Endometrial microvascular endothelial cells (primary cell): ENCODE data around the gene GPR68. TPM values are rescaled to one million over a fixed set of nuclear protein-coding genes. Genes with fewer than 3 reads are reported as not detected.
"Not testable (repeated sequence)": the region's sequence is repeated elsewhere in the genome, so short reads cannot be mapped to it uniquely, and the experiment has no call there.

Experiments used
- in situ Hi-C: cut with HindIII; loops from 2 replicates; pipeline ENCODE4 v1.10.0; 2017; ENCODE audit warnings: low sequenced_read_pairs, low pct_unique_long_range_greater_than_20kb; ENCODE audit errors: inconsistent ontology term
- total RNA-seq: library from RNA; depleted of rRNA; stranded (reverse); fragments of >200 nt; gene quantifications from one replicate; pipeline ENCODE4 v1.2.3, GENCODE V29; 2015; ENCODE audit errors: inconsistent ontology term

The GPR68 gene
- total RNA-seq, 1 donor from 2014 or later = 3.7 TPM

DNA sequence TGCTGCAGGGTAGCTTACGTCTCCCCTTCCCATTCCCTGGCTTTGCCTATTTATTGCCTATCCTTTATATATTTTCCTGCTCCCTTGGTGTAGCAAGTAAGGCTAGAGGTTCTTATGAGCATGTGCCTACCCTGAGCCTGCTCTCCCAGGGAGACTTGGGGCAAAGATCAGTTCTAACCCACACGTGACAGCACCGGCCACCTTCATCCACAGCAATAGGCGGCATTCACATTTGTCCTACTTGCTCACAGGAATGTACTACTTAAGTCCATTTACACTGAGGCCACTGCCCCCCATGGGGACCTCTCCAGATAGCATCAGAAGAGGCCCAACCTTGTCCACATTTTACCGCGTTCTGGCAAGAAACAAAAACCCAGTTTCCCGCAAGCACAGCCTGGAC is 8.7 kb downstream of the GPR68 start:
- in situ Hi-C loops = no loop called here

DNA sequence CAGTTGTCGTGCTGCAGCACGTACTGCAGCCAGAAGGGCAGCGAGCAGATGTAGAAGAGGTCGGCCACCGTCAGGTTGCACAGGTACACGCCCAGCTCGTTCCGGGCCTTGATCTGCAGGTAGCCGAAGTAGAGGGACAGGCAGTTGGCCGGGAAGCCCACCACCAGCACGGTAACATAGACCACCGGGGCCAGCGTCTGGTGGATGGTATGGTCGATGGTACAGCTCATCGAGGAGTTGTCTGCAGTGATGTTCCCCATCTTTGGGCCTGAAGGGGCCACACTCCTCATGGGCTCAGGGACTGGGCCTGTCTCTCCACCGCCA is 9.8 kb downstream of the GPR68 start:
- in situ Hi-C loops = no loop called here

DNA sequence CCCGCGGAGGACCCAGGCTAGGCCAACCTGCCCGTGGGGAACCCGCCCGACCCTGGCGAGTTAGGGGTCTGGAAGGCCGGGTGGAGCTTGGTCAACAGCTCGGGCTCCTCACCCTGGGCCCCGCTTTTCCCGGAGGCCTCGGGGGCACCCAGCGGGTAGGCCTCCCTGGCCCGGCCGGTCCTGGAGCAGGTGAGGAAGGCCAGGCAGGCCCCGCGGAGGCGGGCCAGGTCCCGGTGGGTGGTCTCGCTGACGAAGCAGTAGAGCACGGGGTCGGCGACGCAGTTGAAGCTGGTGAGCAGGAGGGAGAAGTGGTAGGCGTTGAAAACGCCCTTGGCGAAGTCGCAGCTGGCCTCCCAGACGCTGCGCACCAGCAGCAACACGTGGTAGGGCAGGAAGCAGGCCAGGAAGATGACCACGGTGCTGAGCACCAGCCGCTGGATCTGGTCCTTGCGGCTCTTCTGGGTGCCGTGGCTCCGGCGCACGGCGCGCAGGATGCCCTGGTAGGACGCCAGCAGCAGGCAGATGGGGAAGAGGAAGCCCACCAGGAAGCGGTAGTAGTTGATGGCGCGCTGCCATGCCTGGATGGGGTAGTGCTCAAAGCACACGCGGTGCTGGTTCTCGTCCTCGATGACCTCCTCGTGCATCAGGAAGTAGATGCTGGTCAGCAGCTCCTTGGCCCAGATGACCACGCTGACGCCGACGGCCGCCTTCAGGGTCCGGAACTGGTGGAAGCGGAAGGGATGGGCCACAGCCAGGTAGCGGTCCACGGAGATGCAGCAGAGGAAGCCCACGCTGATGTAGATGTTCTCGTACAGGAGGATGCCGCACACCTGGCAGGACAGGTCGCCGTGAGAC is 10.3 kb downstream of the GPR68 start:
- in situ Hi-C loops = no loop called here

DNA sequence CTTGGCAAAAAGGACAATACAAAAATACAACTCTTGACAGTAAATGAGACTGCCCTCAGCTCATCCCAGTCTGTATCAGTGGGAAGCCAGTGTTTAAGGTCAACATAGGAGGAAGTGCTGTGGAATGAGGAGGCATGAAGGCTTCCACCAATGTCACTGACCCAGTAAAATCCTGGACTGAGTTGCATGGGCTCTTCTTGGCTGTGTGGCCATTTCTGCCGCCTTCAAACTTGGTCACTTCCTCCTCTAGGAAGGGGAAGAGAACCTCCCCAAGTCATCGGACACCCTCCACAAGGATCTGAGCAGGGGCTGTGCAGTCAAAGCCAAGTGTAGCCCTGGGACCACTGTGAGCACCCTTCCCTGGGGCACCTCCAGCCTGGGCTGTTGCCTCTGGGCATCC is 11.9 kb downstream of the GPR68 start:
- in situ Hi-C loops = no loop called here

DNA sequence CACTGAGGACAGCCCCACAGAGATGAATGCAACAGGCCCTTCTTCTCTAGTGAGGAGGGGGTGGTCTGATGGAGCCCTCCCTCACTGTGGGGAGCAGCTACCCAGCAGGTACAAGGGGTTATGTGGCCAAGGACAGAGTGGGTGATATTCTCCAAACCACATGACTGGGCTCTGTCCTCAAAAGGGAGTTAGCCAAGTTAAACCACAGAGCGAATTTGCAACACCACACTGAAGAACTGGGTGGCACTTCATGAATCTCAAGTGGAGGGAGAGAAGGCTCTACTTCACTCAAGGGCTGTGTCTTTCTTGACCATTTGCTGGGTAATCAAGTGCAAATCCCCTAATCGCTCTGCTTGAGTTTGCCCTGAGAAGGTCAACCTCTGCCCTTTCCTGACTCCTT is 12.5 kb downstream of the GPR68 start:
- in situ Hi-C loops = no loop called here

DNA sequence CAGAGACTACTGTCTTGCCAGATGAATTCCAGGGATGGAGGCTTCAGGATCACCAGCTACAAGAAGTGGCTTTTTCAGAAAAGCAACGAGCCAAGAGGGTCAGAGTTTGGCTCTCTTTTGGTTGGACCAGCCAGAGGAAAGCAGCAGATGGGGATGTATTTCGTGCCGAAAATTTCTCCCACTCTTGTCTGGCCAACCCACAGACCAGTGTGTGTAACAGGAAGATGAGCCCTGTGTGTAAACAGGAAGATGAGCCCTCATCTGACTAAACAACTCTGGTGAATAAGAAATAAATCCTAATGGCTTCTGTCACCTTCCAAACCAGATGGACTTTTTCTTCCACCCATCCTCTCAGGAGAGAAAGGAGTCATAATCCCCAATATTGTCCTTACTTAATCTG is 13.1 kb downstream of the GPR68 start:
- in situ Hi-C loops = no loop called here

DNA sequence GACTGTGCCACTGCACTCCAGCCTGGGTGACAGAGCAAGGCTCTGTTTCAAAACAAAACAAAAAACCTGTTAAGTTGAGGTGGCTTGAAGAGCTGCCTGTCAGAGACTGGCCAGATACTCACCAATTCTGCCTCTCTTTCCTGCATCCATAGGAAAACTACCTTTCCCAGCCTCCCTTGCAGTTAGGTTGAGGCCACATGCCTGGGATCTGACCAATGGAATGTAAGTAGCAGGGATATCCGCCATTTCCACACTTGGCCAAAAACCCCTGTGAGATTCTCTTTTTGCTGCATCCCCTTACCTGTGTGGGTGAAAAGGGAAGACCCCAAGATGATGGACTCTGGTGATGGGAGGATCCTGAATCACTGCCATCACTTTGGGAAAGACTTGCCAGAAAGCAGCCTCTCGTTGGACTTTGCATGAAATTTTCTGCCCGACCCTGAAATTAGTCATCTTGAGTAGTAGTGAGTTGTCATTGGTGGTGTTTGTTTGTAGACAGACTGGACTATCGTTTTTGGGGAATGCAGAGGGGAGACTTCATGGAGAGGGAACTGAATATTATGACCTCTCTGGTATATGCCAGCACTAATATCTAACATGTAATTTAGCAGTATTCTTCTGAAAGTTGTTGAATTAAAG is 14.0 kb downstream of the GPR68 start:
- in situ Hi-C loops = no loop called here

DNA sequence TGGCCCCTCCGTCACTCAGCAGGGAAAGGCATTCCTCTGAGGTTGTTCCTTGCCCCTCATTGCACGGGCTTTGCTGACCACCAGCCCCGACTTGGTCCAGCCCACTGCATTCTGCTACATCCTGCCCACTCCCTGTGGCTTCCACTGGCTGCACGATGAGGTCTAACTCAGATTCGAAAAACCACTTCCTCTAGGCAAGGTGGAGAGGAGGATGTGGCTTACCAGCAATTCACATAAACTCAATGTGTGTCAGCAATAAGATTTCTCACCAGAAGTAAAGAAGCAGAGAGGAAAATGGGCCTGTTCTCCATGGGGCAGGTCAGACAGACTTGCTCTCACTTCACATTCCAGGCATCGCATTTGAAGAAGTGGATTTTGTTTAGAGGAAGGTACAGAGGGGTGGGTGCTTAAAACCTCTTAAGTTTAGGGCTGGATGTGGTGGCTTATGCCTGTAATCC is 14.7 kb downstream of the GPR68 start:
- in situ Hi-C loops = no loop called here

DNA sequence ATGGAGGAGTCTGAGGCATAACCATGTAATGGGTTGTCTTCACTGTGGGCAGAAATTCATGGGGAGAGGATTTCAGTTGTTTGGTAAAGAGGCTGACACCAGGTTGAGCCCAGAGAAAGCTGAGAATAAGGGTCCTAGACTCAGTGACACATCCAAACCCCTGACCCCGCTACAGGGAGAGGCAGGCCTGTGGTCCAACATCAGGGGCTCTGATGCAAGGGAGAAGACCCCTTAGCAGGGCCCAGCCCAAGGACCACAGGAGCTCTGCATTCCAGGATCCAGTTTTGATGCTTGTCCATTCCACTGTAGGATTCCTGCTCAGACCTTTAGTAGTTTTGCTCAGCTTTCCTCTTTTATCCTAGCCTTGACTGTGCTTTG is 15.5 kb downstream of the GPR68 start:
- in situ Hi-C loops = no loop called here

DNA sequence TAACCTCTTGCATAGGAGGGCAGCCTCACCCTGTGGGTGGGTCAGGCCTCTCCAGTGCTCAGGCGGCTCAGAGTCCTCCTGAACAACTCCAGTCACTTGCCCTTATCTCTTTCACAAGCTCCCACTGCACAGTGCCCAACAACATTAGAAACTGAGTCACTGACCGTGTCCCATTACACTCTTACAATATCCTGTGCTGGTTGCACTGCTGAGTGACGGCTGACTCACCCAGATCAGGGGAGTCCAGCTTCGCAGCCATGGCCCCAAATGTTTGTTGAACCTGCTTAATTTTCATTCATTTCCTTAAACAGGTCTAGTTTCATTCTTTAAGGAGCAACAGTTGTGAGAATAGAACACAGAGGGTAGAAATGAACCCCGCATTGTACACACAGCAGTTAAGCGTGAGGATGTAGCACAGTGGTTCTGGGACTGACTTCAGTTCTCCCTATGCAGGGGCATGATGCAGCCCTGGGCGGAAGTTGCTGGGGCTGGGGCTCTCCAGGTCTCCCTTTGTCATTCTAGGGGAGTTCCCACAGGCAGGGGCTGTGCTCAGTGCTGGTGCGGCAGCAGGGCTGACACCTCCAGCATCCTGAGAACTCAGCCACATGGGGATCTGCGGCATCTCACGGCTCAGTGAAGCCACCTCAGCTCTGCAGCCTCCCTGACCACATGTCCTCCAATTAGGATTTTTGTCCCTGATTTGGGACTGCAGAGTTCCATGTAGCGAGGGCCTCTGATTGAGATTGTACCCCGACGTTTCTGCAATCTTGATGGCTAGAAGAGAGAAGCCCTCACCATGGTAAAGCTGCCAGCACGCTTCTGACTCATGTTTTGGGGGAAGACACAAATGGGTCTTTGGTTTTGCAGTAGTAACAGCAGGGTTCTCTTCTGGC is 16.1 kb downstream of the GPR68 start:
- in situ Hi-C loops = no loop called here

DNA sequence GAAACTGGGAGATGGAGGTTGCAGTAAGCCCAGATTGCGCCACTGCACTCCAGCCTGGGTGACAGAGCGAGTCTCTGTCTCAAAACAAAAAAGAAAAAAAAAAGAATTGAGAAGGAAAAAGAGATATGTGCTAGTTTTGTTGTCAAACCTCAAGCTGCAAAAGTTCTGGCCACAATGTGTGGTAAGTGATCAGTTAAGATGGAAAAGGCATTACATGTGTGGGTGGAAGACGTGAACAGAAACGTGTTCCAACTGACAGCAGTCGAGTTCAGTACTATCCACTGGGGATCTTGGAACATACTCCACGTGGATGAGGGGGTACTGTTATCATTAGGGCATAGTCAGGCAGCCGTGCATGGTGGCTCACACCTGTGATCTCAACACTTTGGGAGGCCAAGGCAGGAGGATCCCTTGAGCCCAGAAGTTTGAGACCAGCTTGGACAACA is 17.3 kb downstream of the GPR68 start:
- in situ Hi-C loops = no loop called here

DNA sequence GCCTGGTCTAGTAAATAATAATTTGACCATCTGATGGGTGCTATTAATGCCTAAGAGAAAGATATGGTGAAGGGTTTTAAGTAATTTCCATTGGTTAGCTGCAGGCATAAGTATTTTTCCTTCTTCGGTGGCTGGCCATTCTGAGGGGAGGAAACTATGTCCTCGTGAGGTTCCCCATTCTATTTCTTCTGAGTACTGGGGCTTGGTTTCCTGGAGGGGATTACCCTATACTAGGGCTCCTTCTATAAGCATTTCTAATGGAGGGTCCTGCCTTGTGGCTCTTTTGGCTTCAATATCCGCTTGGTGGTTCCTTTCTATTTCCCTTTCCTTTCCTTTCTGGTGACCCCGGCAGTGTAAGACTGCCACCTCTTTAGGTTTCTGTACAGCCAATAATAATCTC is 18.1 kb downstream of the GPR68 start:
- in situ Hi-C loops = not testable (repeated sequence)

DNA sequence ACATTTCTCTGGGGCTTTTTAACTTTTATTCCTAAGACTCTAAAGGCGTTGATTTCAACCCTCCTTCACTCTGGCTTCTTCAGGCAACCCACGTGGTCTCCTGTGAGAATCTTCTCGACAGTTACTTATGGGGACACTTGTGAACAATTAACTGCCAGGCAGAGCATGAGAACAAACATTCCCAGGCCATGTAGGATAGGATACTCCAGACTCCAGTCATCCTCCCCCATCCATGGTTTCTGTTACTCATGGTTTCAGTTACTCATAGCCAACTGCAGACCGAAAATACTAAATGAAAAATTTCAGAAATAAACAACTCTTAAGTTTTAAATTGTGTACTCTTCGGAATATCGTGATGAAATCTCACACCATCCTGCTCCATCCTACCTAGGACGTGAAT is 19.5 kb downstream of the GPR68 start:
- in situ Hi-C loops = no loop called here

DNA sequence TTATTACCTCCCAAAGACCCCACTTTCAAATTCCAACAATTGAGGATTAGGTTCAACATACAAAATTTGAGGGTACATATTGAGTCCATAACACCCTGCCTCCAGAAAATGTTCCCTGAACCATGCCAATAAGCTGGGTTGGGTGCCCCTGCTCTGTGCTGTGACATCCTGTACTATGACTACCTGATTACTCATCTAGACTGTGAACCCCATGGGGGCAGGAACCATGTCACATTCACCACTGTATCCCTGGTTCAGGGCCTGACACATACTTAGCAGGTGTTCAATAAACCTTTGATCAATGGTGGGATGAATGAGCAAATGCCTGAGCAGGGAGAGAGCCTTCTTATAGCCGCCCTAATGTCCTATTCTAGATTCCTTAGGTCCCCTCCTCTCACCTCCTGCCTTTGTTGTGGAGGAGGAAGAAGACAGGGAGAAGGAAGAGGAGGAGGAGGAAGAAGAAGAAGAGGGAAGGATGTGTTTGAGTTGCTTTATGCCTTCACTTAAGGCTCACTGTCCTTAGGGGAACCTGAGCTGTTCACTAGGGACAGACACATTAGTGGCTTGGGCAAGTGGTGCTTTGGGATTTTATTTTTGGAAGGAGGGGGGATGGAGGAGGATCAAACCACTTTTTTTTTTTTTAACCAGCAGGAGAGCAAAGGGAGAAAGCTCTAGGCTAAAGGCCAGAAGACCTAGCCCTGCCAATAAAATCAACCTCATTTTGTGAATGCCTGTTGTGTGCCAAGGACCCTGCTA is 21.3 kb downstream of the GPR68 start:
- in situ Hi-C loops = no loop called here

DNA sequence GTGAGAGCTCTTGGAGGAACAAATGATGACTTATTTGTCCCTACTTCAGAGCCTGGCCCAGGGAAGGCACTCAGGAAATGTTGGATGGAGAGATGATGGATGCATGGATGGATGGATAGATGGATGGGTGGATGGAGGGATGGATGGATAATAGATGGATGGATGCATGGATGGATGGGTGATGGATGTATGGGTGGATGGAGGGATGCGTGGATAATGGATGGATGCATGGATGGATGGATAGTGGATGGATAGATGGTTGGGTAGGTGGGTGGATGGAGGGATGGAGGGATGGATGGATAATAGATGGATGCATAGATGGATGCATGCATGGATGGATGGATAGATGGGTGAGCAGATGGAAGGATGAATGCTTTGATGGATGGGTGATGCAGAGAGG is 23.2 kb downstream of the GPR68 start:
- in situ Hi-C loops = no loop called here

DNA sequence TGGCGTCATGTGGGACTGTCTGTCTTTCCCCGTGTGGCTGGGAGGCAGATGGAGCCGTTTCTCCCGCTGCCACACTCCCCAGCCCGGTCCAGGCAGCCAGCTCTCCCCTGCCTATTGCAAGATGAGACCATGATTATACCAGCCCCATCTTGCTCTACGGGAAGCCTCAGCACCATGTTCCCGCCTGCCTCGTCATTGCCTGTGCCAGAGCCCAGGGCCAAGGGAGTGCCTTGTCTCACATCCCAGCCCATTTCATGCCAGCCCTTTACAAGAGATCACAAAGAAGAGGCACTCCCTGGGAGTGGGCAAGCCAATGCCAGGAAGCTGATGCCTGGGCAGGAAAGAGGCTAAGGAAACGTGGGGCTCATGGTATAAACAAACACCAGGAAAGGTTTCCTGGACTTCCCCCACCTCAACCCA is 23.9 kb downstream of the GPR68 start:
- in situ Hi-C loops = no loop called here

DNA sequence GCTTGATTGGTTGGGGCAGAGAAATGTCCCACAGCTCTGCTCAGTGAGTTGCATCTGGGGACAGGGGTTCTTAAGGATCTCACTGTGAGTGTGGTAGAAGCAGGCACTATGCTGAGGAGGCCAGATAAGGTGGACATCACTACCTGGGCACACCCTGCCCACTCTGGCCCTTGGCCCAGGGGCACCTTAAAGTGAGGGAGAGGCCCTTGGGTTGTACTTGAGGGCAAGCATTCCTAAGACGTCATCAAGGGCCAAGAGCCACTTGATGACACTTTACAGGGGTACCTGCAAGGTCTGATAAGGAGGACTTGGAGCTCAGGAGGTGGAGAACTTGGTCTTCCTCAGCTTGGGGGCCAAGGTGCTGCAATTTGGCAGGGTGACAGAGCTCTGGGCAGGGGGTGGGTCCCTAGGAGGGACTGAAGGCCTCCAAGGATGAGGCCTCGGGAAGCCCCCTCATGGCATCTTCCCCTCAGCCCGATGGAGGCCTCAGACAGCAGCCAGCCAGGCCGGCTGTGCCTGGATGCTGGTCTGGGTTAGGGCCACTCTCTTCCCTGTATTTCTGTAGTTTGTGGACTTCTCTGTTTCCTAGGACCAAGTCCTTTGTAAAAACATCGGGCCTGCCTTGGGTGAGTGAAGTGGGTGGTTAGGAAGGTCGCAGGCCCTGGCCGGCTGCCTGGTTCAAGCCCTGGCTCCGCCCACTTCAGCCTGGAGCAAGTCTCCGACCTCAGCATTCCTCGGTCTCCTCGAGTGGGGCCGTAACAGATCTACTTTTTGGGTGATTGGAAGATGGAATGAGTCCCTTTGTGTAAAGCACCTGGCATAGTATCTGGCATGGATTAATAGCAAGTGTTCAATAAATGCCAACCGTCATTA is 24.8 kb downstream of the GPR68 start:
- in situ Hi-C loops = no loop called here

DNA sequence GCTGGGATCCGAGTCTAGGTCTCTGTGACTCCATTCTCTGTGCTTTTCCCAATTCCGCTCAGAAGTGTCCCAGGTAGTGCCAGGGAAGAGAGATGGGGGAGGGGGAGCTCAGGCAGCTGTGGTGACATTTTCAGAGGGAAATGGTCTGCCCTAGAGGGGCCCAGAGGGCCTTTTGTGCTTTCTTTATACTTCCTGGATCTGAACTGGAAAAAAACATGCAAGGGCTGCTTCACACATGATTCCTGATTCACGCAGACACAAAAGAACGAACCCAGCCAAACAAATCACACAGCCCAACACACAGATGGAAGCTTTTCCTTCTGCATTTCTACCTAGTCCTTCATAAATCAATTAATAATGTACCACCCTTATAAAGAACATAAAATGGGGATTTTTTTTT is 26.5 kb downstream of the GPR68 start:
- in situ Hi-C loops = no loop called here
